ENCODE data around the gene NFIA. TPM values are rescaled to one million over a fixed set of nuclear protein-coding genes. Genes with fewer than 3 reads are reported as not detected.

Gene NFIA
- polyA plus RNA-seq, 3 donors, result 1.4 to 5.3 (median 2.4) TPM

DNA sequence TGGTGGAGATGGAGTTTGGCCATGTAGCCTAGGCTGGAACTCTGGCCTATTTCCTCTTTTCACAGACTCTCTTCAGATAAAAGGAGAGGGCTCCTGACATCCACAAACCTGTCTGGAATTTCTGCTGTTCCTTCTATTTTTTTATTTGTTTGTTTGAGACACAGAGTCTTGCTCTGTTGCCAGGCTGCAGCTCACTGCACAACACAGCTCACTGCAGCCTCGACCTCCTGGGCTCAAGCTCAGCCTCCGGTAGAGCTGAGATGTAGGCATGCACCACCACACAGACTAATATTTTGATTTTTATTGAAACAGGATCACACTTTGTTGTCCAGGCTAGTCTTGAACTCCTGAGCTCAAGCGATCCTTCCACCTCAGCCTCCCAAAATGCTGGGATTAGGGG, 411.6 kb downstream of the NFIA start:
- TF ChIP-seq, protein P1, sequence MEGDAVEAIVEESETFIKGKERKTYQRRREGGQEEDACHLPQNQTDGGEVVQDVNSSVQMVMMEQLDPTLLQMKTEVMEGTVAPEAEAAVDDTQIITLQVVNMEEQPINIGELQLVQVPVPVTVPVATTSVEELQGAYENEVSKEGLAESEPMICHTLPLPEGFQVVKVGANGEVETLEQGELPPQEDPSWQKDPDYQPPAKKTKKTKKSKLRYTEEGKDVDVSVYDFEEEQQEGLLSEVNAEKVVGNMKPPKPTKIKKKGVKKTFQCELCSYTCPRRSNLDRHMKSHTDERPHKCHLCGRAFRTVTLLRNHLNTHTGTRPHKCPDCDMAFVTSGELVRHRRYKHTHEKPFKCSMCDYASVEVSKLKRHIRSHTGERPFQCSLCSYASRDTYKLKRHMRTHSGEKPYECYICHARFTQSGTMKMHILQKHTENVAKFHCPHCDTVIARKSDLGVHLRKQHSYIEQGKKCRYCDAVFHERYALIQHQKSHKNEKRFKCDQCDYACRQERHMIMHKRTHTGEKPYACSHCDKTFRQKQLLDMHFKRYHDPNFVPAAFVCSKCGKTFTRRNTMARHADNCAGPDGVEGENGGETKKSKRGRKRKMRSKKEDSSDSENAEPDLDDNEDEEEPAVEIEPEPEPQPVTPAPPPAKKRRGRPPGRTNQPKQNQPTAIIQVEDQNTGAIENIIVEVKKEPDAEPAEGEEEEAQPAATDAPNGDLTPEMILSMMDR (IDR thresholded peaks at IDR 0.05), result no peak
- no peaks in the 10 kb centered on the region for H3K79me2 ChIP-seq (ENCODE audit: insufficient read depth, low read length)
- H3K27me3 ChIP-seq (ENCODE audit: control insufficient read depth in 2 of 2, insufficient read depth in 2 of 2, low read length in 2 of 2), result no peaks in the 10 kb centered on the region
- Mint-ChIP-seq H3K27ac (no peak overlapping the region), H3K36me3 (no peaks in the 10 kb centered on the region), H3K4me3 (no peak overlapping the region), H3K4me1 (peaks cover 2% of the 10 kb centered on the region), H3K27me3 (ENCODE audit: low read depth in 3 of 3) (peaks cover 2 to 4% (median 2%) of the 10 kb centered on the region in 3 donors), H3K9me3 (no peaks in the 10 kb centered on the region)
- intact Hi-C loops (cut with micrococcal nuclease), result no loop called here
- H3K27ac ChIP-seq (ENCODE audit: low read depth in 1 of 2, low read length in 2 of 2), result no peak overlapping the region
- no peaks in the 10 kb centered on the region for H3K9me3 ChIP-seq (replicated peaks in 1 of 2; ENCODE audit: control insufficient read depth in 1 of 2, insufficient read depth in 1 of 2, low read length in 2 of 2)
- H3K4me1 ChIP-seq (ENCODE audit: control insufficient read depth in 1 of 2, insufficient read depth in 2 of 2, low read length in 2 of 2), result no peaks in the 10 kb centered on the region
- H2AFZ ChIP-seq (ENCODE audit: insufficient read depth, low read depth, low read length, poor library complexity, severe bottlenecking), result peak overlapping the region; percentile 1
- no peaks in the 10 kb centered on the region for H3K36me3 ChIP-seq (replicated peaks in 1 of 2; ENCODE audit: control insufficient read depth in 1 of 2, insufficient read depth in 2 of 2, low read length in 2 of 2)
- H3K9ac ChIP-seq (ENCODE audit: insufficient read depth, low read length, poor library complexity, severe bottlenecking), result no peak overlapping the region
- H3K4me3 ChIP-seq (replicated peaks in 1 of 3; ENCODE audit: low read depth in 2 of 3, low read length in 3 of 3), result no peak overlapping the region
- H4K20me1 ChIP-seq (ENCODE audit: insufficient read depth, low read length), result no peaks in the 10 kb centered on the region
- DNase-seq, result no peak
- H3K4me2 ChIP-seq (replicated peaks; ENCODE audit: extremely low read depth, low read length, poor library complexity, severe bottlenecking), result no peak overlapping the region
- WGBS (ENCODE audit: insufficient coverage), result 100% methylated on average over 2 of the region's 3 CpGs

DNA sequence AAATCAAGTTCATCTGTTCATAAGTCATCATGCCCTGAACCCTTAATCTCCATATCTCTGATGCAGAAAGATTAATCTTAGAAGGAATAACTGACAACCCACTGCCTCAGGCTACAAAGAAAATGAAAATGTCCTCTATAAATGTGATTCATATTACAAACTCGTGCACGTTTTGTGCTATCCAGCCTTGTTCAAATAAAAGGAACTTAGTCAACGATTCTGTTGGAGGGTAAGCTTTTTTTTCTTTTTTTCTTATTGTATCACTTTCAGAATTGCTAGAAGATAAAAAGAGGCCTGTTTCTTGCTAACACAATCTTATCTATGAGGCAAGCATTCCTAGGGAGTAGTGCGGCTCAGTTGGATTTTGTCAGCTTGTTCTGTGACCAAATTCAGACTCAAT, 414.1 kb downstream of the NFIA start:
- H4K20me1 ChIP-seq (ENCODE audit: insufficient read depth, low read length), result no peaks in the 10 kb centered on the region
- H2AFZ ChIP-seq (ENCODE audit: insufficient read depth, low read depth, low read length, poor library complexity, severe bottlenecking), result no peak overlapping the region
- Mint-ChIP-seq H3K36me3 (no peaks in the 10 kb centered on the region), H3K27ac (no peak overlapping the region), H3K27me3 (ENCODE audit: low read depth in 3 of 3) (peaks cover 0 to 4% (median 4%) of the 10 kb centered on the region in 3 donors), H3K4me1 (no peaks in the 10 kb centered on the region), H3K9me3 (no peaks in the 10 kb centered on the region), H3K4me3 (no peak overlapping the region)
- intact Hi-C loops (cut with micrococcal nuclease), result no loop called here
- H3K9ac ChIP-seq (ENCODE audit: insufficient read depth, low read length, poor library complexity, severe bottlenecking), result no peak overlapping the region
- no CpG with 5 or more reads among the region's 4 CpGs for WGBS (ENCODE audit: insufficient coverage)
- no peak overlapping the region for H3K4me3 ChIP-seq (replicated peaks in 1 of 3; ENCODE audit: low read depth in 2 of 3, low read length in 3 of 3)
- H3K9me3 ChIP-seq (replicated peaks in 1 of 2; ENCODE audit: control insufficient read depth in 1 of 2, insufficient read depth in 1 of 2, low read length in 2 of 2), result no peaks in the 10 kb centered on the region
- TF ChIP-seq, protein P1 (IDR thresholded peaks at IDR 0.05), result no peak
- H3K27ac ChIP-seq (ENCODE audit: low read depth in 1 of 2, low read length in 2 of 2), result no peak overlapping the region
- H3K36me3 ChIP-seq (replicated peaks in 1 of 2; ENCODE audit: control insufficient read depth in 1 of 2, insufficient read depth in 2 of 2, low read length in 2 of 2), result no peaks in the 10 kb centered on the region
- H3K4me1 ChIP-seq (ENCODE audit: control insufficient read depth in 1 of 2, insufficient read depth in 2 of 2, low read length in 2 of 2), result no peaks in the 10 kb centered on the region
- no peaks in the 10 kb centered on the region for H3K27me3 ChIP-seq (ENCODE audit: control insufficient read depth in 2 of 2, insufficient read depth in 2 of 2, low read length in 2 of 2)
- no peaks in the 10 kb centered on the region for H3K79me2 ChIP-seq (ENCODE audit: insufficient read depth, low read length)
- no peak overlapping the region for H3K4me2 ChIP-seq (replicated peaks; ENCODE audit: extremely low read depth, low read length, poor library complexity, severe bottlenecking)
- DNase-seq, result no peak
